ENCODE measurements around the gene IKZF3.
A peak's percentile ranks its signal among the peaks of the same experiment; 100 is the strongest.
"Not testable (repeated sequence)": the region's sequence is repeated elsewhere in the genome, so short reads cannot be mapped to it uniquely, and the experiment has no call there.

IKZF3 gene
- 170 reads per million, percentile 91 among the genes with 10 or more reads in this experiment for total RNA-seq

DNA sequence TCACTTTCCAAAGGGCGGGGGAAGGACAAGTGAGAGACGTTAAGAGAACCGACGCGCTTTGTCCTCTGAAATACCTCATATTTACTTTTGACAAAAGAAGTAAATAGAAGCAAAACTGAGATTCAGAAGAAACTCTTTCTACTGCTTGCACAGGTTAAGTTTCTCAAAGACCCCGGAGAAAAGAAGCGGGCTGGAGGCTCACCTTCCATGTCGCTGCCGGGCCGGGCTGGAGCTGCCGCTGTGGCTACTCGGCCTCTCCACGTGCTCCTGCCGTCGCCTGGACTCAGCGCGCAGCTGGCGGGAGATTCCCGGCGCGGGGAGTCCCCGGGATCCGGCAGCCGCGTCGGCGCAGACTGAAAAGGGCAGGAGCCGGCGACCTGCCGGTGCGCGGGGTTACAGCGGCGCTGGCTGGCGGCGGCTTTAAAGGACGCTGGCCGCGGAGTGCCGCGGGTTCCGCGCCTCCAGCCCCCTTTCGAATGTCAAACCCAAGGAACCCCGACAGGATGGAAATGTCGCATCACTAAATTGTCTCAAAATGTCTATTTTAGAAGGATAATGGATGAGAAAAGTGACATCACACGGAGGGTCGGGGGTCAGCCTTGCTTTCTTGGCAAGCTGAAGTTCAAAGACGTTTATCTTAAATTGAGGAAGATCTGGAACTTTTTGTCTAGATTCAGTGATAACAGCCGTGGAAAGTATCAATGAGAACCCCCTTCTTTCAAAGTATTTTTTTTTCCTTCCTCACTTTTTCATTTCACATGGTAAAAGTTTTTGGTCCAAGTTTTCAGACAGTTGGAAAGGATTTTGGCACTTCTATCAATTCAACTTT is at the start of gene IKZF3:
IKZF3 (minus strand) TSS at position 395 of the 829 bp plus-strand sequence; CDS start at position 209, 186 bp downstream.
- peak; percentile 75 for DNase-seq

GRCh38 chr17:39908789-39909352 is 44.8 kb upstream of the IKZF3 start:
- no peak for DNase-seq

DNA sequence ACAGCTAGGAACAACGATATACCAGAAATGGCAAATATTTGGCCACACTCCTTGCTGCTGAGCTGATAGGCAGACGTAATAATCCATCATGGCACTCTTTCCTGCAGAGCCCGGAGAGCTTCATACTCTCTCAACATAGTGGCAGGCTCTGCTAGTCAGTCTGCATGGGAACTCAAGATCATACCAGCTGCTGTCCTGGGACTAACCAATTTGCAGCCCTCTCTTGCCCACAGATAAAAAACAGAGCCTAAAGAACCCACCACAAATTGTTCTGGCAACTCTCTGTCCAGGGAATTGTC is 40.8 kb upstream of the IKZF3 start:
- no peak for DNase-seq

GRCh38 chr17:39903158-39903884 is 39.2 kb upstream of the IKZF3 start:
- no peak for DNase-seq

DNA sequence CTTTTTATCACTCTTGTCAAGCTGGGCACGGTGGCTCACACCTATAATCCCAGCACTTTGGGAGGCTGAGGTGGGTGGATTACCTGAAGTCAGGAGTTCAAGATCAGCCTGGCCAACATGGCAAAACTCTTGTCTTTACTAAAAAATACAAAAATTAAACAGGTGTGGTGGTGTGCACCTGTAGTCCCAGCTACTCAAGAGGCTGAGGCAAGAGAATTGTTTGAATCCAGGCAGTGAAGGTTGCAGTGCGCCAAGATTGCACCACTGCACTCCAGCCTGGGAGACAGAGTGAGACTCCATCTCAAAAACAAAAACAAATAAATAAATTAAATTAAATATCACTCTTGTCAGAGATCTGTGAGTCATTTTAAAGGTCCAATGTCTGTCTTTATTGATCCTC is 37.9 kb upstream of the IKZF3 start:
- not testable (repeated sequence) for DNase-seq

- DNase-seq, result no peak
Observed at GRCh38 chr17:39899215-39899614, 35.1 kb upstream of the IKZF3 start.

DNA sequence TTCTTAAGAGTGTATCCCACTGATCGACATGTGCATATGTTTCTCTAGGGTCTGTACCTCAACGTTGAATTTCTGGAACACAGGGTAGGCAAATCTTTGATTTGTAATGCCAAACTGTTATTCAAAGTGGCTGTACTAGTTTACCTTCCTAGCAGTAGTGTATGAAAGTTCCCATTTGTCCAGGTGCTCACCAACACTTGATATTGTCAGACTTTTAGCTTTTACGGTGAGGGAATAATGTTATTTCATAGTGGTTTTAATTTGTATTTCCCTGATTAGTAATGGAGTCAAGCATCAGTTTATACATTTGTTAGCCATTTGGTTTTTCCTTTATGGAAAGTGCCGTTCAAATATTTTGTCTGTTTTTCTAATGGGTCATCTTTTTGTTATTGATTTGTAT is 34.0 kb upstream of the IKZF3 start:
- no peak for DNase-seq

DNA sequence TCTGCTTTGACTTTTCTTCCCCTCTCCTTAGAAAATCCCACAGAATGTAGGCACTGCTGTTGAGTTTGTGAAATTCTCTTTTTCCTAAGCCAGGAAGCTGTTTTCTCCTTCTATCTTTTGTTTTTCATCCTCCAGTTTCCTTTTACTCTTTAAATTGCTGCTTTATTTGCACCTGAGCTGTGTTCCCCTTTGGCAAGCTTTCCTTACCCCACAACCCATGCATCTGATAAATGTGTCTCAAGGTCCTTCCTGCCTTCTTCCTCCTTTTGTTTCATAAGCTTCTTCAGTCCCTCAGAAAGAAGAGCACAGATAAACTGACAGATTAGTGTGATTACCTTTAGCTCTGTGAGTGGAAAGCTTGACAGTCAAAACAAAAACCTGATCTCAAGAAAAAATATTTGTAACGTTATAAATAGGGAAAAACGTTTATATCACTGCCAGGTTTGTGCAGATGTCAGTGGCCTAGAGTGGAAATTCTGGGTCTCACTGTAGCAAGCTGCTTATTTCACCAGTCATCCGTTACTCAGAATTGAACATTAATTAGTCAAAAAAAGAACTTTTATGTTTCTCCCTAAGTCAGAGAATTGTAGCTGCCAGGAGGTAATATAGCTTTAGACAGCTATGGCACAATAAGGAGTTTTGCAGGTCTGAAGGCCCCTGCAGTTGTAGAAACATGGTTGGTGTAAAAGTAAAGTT is 30.7 kb upstream of the IKZF3 start:
- DNase-seq, result no peak

GRCh38 chr17:39889200-39889599 is 25.1 kb upstream of the IKZF3 start:
- no peak for DNase-seq

GRCh38 chr17:39887078-39887477 is 23.0 kb upstream of the IKZF3 start:
- no peak for DNase-seq

DNA sequence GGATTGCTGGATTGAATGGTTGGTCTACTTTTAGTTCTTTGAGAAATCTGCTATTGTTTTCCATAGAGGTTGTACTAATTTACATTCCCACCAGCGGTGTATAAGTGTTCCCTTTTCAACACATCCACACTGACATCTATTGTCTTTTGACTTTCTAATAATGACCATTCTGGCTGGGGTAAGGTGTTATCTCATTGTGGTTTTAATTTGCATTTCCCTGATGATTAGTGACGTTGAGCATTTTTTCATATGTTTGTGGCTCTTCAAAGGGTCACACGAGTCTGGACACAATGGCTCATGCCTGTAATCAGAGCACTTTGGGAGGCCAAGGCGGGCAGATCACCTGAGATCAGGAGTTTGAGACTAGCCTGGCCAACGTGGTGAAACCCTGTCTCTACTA is 22.0 kb upstream of the IKZF3 start:
- DNase-seq, result not testable (repeated sequence)

- no peak for DNase-seq
Observed at GRCh38 chr17:39872751-39873150, 8.6 kb upstream of the IKZF3 start.

DNA sequence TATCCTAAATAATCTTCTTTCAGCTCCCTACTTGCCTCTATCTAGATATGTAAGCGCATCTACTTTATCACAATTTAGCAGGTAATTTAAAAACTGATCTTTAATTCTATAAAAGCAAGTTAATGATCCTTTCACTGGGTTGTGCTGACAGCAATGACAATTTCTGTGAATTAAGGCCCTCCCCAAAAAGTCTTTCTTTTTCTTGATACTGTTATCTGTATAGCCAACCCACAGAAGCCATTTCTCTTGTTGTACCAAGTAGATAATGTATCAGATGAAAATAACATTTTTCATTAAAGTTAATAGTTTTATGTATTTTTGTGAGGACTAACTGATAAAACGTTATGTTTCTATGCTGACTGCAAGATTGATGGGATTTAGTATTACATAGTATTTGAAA is 7.7 kb upstream of the IKZF3 start:
- DNase-seq, result no peak

DNA sequence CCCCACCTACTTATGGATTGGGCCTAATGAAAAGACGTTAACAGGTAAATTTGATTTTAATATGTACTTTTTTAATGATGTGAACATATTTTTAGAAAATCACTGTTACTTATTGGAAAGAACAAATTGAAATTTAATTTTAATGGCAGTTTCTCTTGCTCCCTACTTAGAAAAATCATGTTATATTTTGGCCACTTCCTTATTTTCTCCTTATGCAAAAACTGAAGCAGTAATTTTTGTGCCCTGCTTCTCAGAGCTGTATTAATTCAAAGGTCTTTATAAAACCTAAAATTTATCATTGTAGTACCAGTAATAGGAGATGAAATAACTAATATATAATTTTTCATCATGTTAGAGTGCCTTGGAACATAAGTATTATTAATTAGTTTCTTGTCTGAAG is 6.7 kb upstream of the IKZF3 start:
- DNase-seq, result no peak

- DNase-seq, result no peak
Observed at GRCh38 chr17:39868554-39868942, 4.4 kb upstream of the IKZF3 start.

DNA sequence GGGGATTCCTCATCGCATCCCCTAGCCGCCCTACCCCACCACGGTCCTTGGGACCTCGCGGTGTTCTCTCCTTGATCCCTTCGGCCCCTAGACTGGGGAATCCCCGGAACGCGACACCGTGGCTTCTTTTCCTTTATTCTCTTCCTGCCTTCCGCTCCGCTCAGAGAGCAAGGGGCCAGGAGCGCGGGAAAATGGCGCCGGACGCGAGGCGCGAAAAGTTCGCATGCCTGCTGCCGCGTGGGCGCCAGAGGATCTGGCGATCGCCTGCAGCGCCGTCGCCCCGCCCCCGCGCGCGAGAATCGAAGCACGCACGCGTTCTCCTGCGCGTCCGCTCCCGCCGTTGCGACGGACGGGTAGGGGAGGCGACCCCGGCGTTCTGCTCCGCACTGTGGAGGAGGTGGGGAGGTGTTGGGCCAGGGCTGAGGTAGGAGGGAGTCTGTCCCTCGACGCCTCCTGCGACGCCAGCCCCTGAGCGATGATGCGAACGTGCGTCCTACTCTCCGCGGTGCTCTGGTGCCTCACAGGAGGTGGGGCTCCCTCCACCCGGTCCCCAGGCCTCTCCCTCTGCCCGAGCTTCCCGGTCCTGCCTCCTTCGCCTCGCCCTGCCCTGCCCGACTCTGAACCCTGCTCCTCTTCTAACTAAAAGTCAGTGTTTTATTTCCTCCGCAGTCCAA is 3.9 kb upstream of the IKZF3 start, which contains the start of gene ZPBP2:
ZPBP2 (plus strand) TSS at position 323 of the 674 bp plus-strand sequence; CDS start at position 476, 153 bp downstream.
- DNase-seq, result no peak

- peak; percentile 52 for DNase-seq
Observed at GRCh38 chr17:39867084-39867879, 3.2 kb upstream of the IKZF3 start.

GRCh38 chr17:39866013-39866730 is 2.1 kb upstream of the IKZF3 start:
- no peak for DNase-seq

DNA sequence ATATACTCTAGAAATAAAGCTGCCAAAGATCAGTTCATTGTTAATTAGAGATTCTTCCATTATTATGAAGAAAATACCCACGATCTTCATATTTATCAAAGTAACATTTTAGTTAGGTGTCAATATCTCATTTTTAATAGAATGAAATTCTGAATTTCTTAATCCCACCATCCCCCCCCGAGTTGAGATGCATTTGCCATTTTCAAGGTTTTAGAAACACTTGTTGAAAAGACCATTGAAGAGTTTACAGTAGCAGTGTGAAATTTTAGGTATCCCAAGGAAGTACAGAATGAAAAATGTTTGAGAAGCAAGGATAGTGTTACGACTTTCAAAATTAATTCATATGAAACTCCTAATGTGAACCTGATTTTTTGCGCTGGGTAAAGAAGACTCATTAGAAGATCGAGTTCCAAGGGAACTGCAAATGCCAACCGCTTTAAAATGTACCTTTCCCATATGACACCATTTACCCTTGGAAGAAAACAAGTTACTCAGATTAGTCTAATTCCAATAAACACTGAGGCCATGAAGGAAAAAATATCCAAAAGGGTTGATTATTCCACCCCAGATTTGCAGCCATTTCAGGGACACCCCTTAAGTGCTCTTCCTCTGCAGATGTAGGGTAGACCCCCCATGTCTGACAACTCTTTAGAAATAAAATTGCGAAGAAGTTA is 731 bp downstream of the IKZF3 start:
- DNase-seq, result no peak

- DNase-seq, result no peak
Observed at GRCh38 chr17:39861235-39861634, 2.9 kb downstream of the IKZF3 start.
